Transverse colon (tissue), 4 donors: ENCODE data around the gene DCST1. TPM values are rescaled to one million over a fixed set of nuclear protein-coding genes. Genes with fewer than 3 reads are reported as not detected.
A peak's percentile ranks its signal among the peaks of the same experiment; 100 is the strongest.

Experiments
- DNase-seq: peaks from one replicate; pipeline ENCODE4 v3.0.0-alpha.2; 2019
- H3K27ac ChIP-seq, 4 donors: fragments of 200-600 bp; sonication (generic); 2 replicates each; pipeline ENCODE4 v1.5.1; 2016 to 2018; ENCODE audit warnings: inconsistent platforms in 4 of 4
- H3K27me3 ChIP-seq: fragments of 200-600 bp; sonication (generic); 2 replicates; pipeline ENCODE4 v1.5.1; 2017; ENCODE audit warnings: inconsistent platforms
- H3K36me3 ChIP-seq, 4 donors: fragments of 200-600 bp; sonication (generic); 2 replicates each; pipeline ENCODE4 v1.5.1; 2017 to 2019; ENCODE audit warnings: inconsistent platforms in 4 of 4
- H3K4me1 ChIP-seq, 4 donors: fragments of 200-600 bp; sonication (generic); 2 replicates each; pipeline ENCODE4 v1.5.1; 2017 to 2020; ENCODE audit warnings: inconsistent platforms in 4 of 4
- H3K4me3 ChIP-seq, 4 donors: fragments of 200-600 bp; sonication (generic); 1 replicate in 1 of 4; 2 replicates in 3 of 4; pipeline versions ENCODE4 v1.5.1 to v1.6.1; 2017 to 2019; ENCODE audit warnings: inconsistent platforms in 4 of 4
- H3K9me3 ChIP-seq, 2 donors: fragments of 200-600 bp; sonication (generic); 2 replicates each; pipeline ENCODE4 v1.5.1; 2017 to 2019; ENCODE audit warnings: inconsistent platforms in 2 of 2
- EP300 ChIP-seq: sonication (generic); formaldehyde crosslinking; IDR thresholded peaks from one replicate; pipeline ENCODE4 v1.6.1; 2017; ENCODE audit warnings: antibody characterized with exemption, low read depth
- POLR2A ChIP-seq: fragments of 450-650 bp; IDR thresholded peaks from one replicate; pipeline ENCODE4 v1.6.1; 2016; ENCODE audit warnings: antibody characterized with exemption, mild to moderate bottlenecking, moderate library complexity
- POLR2AphosphoS5 ChIP-seq, 3 donors: sonication (generic); formaldehyde crosslinking; IDR thresholded peaks; one replicate each; pipeline ENCODE4 v1.6.1; 2016; ENCODE audit warnings: antibody characterized with exemption in 3 of 3
- WGBS, 2 donors: methylation state at CpG; one replicate each; pipeline ENCODE4 v1.1.5; 2018; ENCODE audit warnings: low coverage in 1 of 2; 5-methylcytosine and 5-hydroxymethylcytosine counted together
- in situ Hi-C, 4 donors: fragments of 200-750 bp; cut with MboI; loops; one replicate each; pipeline versions ENCODE4 v1.15.0 to v1.15.1; 2017; ENCODE audit warnings: low sequenced_read_pairs in 3 of 4, low pct_ligation_motif_present in 1 of 4, low pct_unique_long_range_greater_than_20kb in 1 of 4
- intact Hi-C: fragments of 100-400 bp; cut with DNase I; formaldehyde crosslinking; loops from one replicate; pipeline ENCODE4 v1.15.1; 2023; ENCODE audit warnings: low total_unique reads
- total RNA-seq, 4 donors: library from RNA; depleted of rRNA; stranded (reverse); fragments of >200 nt; gene quantifications; one replicate each; pipeline ENCODE4 v1.1.0, GENCODE V29; 2016
- TF ChIP-seq, protein P1 (sequence below), 5 experiments: fragments of 200-600 bp in 3 of 5; fragments of 450-650 bp in 2 of 5; sonication (generic) in 3 of 5; IDR thresholded peaks; 1 replicate in 2 of 5; 2 replicates in 3 of 5; pipeline ENCODE4 v1.5.1; 2016 to 2017; ENCODE audit warnings: antibody characterized with exemption in 5 of 5, inconsistent platforms in 3 of 5, mild to moderate bottlenecking in 2 of 5, moderate library complexity in 1 of 5

The DCST1 gene
- total RNA-seq, 4 donors from 2014 or later, result 0.32 to 0.41 TPM; not detected in 2

- Histone ChIP-seq H3K4me3 (no peak overlapping the region), H3K27ac (no peak overlapping the region), H3K36me3 (no peaks in the 10 kb centered on the region), H3K9me3 (no peaks in the 10 kb centered on the region), H3K27me3 (no peaks in the 10 kb centered on the region), H3K4me1 (peaks cover 7 to 12% (median 9%) of the 10 kb centered on the region in 4 donors)
- in situ Hi-C loops, result no loop called here
- intact Hi-C loops, result no loop called here
- WGBS, 2 donors, result 82 to 85% methylated on average over 5 to 8 of the region's 8 CpGs
- TF ChIP-seq POLR2AphosphoS5 (IDR thresholded peaks at IDR 0.05) (no peak), POLR2A (no peak)
- TF ChIP-seq, protein P1, sequence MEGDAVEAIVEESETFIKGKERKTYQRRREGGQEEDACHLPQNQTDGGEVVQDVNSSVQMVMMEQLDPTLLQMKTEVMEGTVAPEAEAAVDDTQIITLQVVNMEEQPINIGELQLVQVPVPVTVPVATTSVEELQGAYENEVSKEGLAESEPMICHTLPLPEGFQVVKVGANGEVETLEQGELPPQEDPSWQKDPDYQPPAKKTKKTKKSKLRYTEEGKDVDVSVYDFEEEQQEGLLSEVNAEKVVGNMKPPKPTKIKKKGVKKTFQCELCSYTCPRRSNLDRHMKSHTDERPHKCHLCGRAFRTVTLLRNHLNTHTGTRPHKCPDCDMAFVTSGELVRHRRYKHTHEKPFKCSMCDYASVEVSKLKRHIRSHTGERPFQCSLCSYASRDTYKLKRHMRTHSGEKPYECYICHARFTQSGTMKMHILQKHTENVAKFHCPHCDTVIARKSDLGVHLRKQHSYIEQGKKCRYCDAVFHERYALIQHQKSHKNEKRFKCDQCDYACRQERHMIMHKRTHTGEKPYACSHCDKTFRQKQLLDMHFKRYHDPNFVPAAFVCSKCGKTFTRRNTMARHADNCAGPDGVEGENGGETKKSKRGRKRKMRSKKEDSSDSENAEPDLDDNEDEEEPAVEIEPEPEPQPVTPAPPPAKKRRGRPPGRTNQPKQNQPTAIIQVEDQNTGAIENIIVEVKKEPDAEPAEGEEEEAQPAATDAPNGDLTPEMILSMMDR (IDR thresholded peaks at IDR 0.05), result no peak
- DNase-seq, result no peak
These were observed 11.3 kb upstream of the DCST1 start for GRCh38 chr1:155022136-155022926.

GRCh38 chr1:155022927-155023236 is 10.7 kb upstream of the DCST1 start:
- WGBS, 2 donors, result 37 to 80% methylated on average over 2 to 4 of the region's 4 CpGs
- Histone ChIP-seq H3K27ac (no peak overlapping the region), H3K9me3 (no peaks in the 10 kb centered on the region), H3K4me3 (no peak overlapping the region), H3K36me3 (no peaks in the 10 kb centered on the region), H3K27me3 (no peaks in the 10 kb centered on the region), H3K4me1 (peaks cover 3 to 8% (median 5%) of the 10 kb centered on the region in 4 donors)
- TF ChIP-seq POLR2A (no peak), POLR2AphosphoS5 (IDR thresholded peaks at IDR 0.05) (no peak), EP300 (no peak)
- TF ChIP-seq, protein P1 (IDR thresholded peaks at IDR 0.05), result no peak
- DNase-seq, result peak; percentile 42
- in situ Hi-C loops (no loop called here), intact Hi-C loops (no loop called here)

DNA sequence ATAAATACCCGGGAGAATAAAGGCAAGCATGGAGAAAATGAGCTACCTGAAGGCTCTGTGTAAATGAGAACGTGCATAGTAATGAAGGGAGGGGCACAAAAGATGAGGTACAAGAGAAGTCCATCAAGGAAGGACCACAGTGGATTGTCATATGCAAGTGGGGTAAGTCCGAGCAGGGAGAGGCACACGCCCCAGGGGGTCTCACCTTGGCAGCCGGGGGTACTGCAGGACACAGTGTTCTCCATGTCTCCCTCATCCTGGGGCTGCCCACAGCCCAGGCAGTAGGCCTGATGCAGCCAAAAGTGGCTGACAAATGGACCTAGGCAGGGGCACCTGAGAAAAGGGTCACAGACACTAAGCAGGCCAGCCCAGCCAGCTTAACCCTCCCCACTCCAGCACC is 10.0 kb upstream of the DCST1 start:
- Histone ChIP-seq H3K36me3 (no peaks in the 10 kb centered on the region), H3K4me3 (no peak overlapping the region), H3K9me3 (no peaks in the 10 kb centered on the region), H3K27me3 (no peaks in the 10 kb centered on the region), H3K27ac (no peak overlapping the region), H3K4me1 (peaks cover 0 to 3% (median 0%) of the 10 kb centered on the region in 4 donors)
- intact Hi-C loops (no loop called here), in situ Hi-C loops (no loop called here)
- TF ChIP-seq POLR2AphosphoS5 (IDR thresholded peaks at IDR 0.05) (no peak), EP300 (no peak), POLR2A (no peak)
- TF ChIP-seq, protein P1 (IDR thresholded peaks at IDR 0.05), result no peak
- 81 to 83% methylated on average over 4 to 5 of the region's 5 CpGs for WGBS, 2 donors
- DNase-seq, result no peak

DNA sequence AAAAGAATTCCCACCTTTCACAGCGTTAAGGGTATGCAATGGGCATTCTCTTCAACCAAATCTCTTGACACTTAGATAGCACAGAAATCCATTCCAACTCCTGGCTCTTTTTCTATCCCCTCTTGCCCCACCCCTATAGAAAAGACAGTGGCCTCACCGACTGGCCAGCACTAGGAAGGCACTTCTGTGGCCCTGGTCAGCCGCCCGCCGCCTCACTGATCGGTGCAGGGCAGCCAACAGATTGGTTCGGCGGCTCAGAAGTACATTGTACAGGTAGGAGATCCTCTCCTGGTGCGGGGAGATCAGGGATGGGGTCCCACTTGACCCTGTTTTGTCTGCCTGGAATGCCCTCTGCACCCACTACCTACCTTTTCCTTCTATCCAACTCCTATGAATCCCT is 9.3 kb upstream of the DCST1 start:
- no peak overlapping the region for H3K27ac ChIP-seq
- H3K4me3 ChIP-seq, result no peak overlapping the region
- H3K4me1 ChIP-seq, result peaks cover 0 to 3% (median 0%) of the 10 kb centered on the region in 4 donors
- 88 to 89% methylated on average over 8 to 9 of the region's 9 CpGs for WGBS, 2 donors
- intact Hi-C loops, result no loop called here
- in situ Hi-C loops, result no loop called here
- H3K27me3 ChIP-seq, result no peaks in the 10 kb centered on the region
- no peaks in the 10 kb centered on the region for H3K36me3 ChIP-seq
- no peaks in the 10 kb centered on the region for H3K9me3 ChIP-seq
- DNase-seq, result no peak
- TF ChIP-seq EP300 (no peak), POLR2AphosphoS5 (IDR thresholded peaks at IDR 0.05) (no peak)
- TF ChIP-seq, protein P1 (IDR thresholded peaks at IDR 0.05), result no peak
